Stimulated activated naive B cell treated with anti-CD40 and anti-IgM and Interleukin-4, amounts not matched to agents 10 μg/mL and 1 μg/mL and 100 μg/mL, for 72 hours (primary cell): ENCODE results near the gene GIMAP5.

ENCODE experiments used
- ATAC-seq, 2 donors: fragments of 150-1000 bp; cut with Tn5 transposase; replicated peaks; 2 replicates each; pipeline ENCODE4 v1.10.0; 2021; ENCODE audit warnings: moderate library complexity in 1 of 2
- DNase-seq: peaks from one replicate; pipeline ENCODE4 v3.0.0; 2021
- H3K27ac Mint-ChIP-seq: one replicate; pipeline ENCODE4 v1.8.0; 2022; ENCODE audit warnings: mild to moderate bottlenecking, mixed read lengths
- H3K27me3 Mint-ChIP-seq, 2 donors: one replicate each; pipeline ENCODE4 v1.8.0; 2022; ENCODE audit warnings: mixed read lengths in 2 of 2
- H3K36me3 Mint-ChIP-seq, 2 donors: one replicate each; pipeline ENCODE4 v1.8.0; 2022; ENCODE audit warnings: mixed read lengths in 2 of 2, mild to moderate bottlenecking in 1 of 2
- H3K4me1 Mint-ChIP-seq, 2 donors: one replicate each; pipeline ENCODE4 v1.8.0; 2022; ENCODE audit warnings: mixed read lengths in 2 of 2, mild to moderate bottlenecking in 1 of 2
- H3K4me3 Mint-ChIP-seq, 2 donors: one replicate each; pipeline ENCODE4 v1.8.0; 2022; ENCODE audit warnings: mild to moderate bottlenecking in 2 of 2, mixed read lengths in 2 of 2, moderate library complexity in 1 of 2
- H3K9me3 Mint-ChIP-seq, 2 donors: one replicate each; pipeline ENCODE4 v1.8.0; 2022; ENCODE audit warnings: mixed read lengths in 2 of 2, mild to moderate bottlenecking in 1 of 2

Gene GIMAP5

GRCh38 chr7:150723467-150723866, 13.8 kb upstream of the GIMAP5 start:
- no peak for DNase-seq
- H3K27me3 Mint-ChIP-seq: peaks cover 0 to 4% of the 10 kb centered on the region in 2 donors
- peaks cover 0 to 5% of the 10 kb centered on the region in 2 donors for H3K36me3 Mint-ChIP-seq
- no peak overlapping the region for H3K4me3 Mint-ChIP-seq
- peaks cover 15 to 16% of the 10 kb centered on the region in 2 donors for H3K9me3 Mint-ChIP-seq
- ATAC-seq: no peak
- H3K27ac Mint-ChIP-seq: no peak overlapping the region
- no peaks in the 10 kb centered on the region for H3K4me1 Mint-ChIP-seq

DNA sequence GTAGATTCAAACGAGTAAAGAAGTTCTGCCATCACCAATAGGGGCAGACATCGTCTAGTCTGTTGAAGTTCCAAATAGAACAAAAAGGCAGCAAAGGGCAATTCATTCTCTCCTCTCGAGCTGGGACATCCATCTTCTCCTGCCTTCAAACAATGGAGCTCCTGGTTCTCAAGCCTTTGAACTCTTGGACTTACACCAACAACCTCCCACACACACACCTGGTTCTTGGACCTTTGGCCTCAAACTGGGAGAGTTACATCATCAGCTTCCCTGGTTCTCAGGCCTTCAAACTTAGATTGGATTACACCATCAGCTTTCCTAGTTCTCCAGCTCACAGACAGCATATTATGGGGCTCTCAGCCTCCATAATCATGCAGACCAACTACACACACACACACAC, 9.8 kb upstream of the GIMAP5 start:
- H3K27ac Mint-ChIP-seq: no peak overlapping the region
- ATAC-seq (no peak), DNase-seq (no peak)
- H3K4me1 Mint-ChIP-seq: no peaks in the 10 kb centered on the region
- H3K9me3 Mint-ChIP-seq: peaks cover 18 to 20% of the 10 kb centered on the region in 2 donors
- no peak overlapping the region for H3K4me3 Mint-ChIP-seq
- peaks cover 0 to 4% of the 10 kb centered on the region in 2 donors for H3K27me3 Mint-ChIP-seq
- peaks cover 0 to 5% of the 10 kb centered on the region in 2 donors for H3K36me3 Mint-ChIP-seq

GRCh38 chr7:150728011-150728410, 9.2 kb upstream of the GIMAP5 start:
- H3K27me3 Mint-ChIP-seq: peaks cover 0 to 4% of the 10 kb centered on the region in 2 donors
- no peak overlapping the region for H3K27ac Mint-ChIP-seq
- peaks cover 0 to 5% of the 10 kb centered on the region in 2 donors for H3K36me3 Mint-ChIP-seq
- ATAC-seq (no peak), DNase-seq (no peak)
- no peak overlapping the region for H3K4me3 Mint-ChIP-seq
- no peaks in the 10 kb centered on the region for H3K4me1 Mint-ChIP-seq
- H3K9me3 Mint-ChIP-seq: peaks cover 18 to 20% of the 10 kb centered on the region in 2 donors

DNA sequence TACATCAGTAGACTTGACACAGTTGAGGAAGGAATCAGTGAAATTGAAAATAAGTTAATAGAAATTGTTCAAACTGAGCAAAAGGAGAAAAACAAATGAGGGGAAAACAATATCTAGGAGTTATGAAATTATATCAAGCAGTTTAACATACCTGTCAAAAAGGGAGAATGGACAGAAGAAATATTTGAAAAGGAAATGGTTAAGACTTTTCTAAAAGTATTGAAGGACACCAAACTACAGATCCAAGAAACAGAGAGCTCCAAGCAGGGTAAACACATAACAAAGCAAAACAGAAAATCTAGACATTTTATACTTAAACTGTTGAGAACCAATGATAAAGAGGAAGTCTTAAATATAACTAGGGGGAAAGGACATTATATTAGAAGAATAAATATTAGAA, 8.6 kb upstream of the GIMAP5 start:
- Mint-ChIP-seq H3K4me1 (no peaks in the 10 kb centered on the region), H3K27ac (no peak overlapping the region), H3K27me3 (peaks cover 0 to 4% of the 10 kb centered on the region in 2 donors), H3K9me3 (peaks cover 18 to 20% of the 10 kb centered on the region in 2 donors), H3K4me3 (no peak overlapping the region), H3K36me3 (peaks cover 0 to 5% of the 10 kb centered on the region in 2 donors)
- DNase-seq: no peak
- ATAC-seq: no peak

- H3K36me3 Mint-ChIP-seq: peaks cover 0 to under 1% of the 10 kb centered on the region in 2 donors
- no peak for ATAC-seq
- peaks cover 14% of the 10 kb centered on the region in 2 donors for H3K9me3 Mint-ChIP-seq
- no peak for DNase-seq
- H3K4me1 Mint-ChIP-seq: peaks cover 0 to under 1% of the 10 kb centered on the region in 2 donors
- peaks cover 0 to 6% of the 10 kb centered on the region in 2 donors for H3K27me3 Mint-ChIP-seq
- H3K27ac Mint-ChIP-seq: no peak overlapping the region
- no peak overlapping the region for H3K4me3 Mint-ChIP-seq
Observed at GRCh38 chr7:150731916-150732315, 5.3 kb upstream of the GIMAP5 start.

- Mint-ChIP-seq H3K4me3 (no peak overlapping the region), H3K36me3 (no peaks in the 10 kb centered on the region), H3K4me1 (peaks cover 4 to 11% of the 10 kb centered on the region in 2 donors), H3K27ac (no peak overlapping the region), H3K9me3 (peaks cover 7 to 8% of the 10 kb centered on the region in 2 donors), H3K27me3 (peaks cover 0 to 10% of the 10 kb centered on the region in 2 donors)
- ATAC-seq (no peak), DNase-seq (no peak)
Observed at GRCh38 chr7:150732786-150733481, 4.3 kb upstream of the GIMAP5 start.

DNA sequence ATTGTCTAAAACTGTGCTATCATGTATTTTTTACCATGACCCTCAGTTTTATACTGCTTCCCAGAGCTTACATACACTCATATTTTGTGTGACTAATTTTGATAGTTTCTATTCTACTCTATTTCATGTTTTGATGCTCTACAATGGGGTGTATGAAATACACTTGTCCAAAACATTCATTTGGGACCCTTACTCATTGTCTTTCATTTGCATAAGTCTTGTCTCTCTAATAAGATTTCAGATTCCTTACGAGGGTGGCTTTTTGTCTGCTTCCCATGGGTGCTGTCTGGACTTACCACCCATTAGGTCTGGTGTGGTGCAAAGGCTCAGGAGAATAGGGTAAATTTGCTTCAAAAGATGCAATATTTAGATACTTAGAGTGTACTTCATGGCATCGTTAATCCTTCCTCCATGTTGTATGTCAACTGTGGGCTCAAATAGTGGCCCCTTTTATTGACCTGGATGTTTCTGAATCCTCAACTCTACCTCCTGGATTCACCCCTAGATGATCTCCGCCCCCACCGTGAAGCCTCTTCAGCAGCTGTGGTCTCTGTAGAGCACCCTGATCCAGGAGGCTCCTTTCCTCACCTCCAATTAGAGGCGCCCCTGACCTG, 3.6 kb upstream of the GIMAP5 start:
- Mint-ChIP-seq H3K4me3 (no peak overlapping the region), H3K27me3 (peaks cover 6 to 15% of the 10 kb centered on the region in 2 donors), H3K4me1 (peaks cover 4 to 16% of the 10 kb centered on the region in 2 donors), H3K9me3 (peaks cover 3 to 4% of the 10 kb centered on the region in 2 donors), H3K36me3 (no peaks in the 10 kb centered on the region), H3K27ac (no peak overlapping the region)
- no peak for ATAC-seq
- no peak for DNase-seq

DNA sequence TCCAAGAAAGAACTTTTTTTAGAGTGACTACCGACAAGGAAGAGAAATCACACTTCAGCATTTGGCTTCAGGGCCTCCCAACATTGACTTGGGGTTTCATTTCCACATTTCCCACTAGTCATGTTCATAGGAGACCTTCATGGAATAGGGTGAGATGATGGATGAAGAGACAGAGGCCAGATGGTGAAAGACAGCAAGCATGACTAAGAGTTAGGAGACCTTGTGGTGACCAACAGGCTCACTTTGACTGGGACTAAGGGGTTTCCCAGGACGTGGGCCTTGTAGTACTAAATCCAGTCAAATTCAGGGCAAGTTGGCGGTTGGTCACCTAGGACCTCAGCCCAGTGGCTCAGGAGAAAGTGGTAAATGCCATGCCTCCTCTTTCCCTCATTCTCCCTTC, 3.0 kb upstream of the GIMAP5 start:
- H3K4me1 Mint-ChIP-seq: peaks cover 4 to 16% of the 10 kb centered on the region in 2 donors
- H3K27me3 Mint-ChIP-seq: peaks cover 10 to 18% of the 10 kb centered on the region in 2 donors
- no peak for DNase-seq
- H3K27ac Mint-ChIP-seq: no peak overlapping the region
- no peaks in the 10 kb centered on the region for H3K36me3 Mint-ChIP-seq
- H3K9me3 Mint-ChIP-seq: peaks cover 0 to 3% of the 10 kb centered on the region in 2 donors
- peak in 1 of 2 donors; percentile 28 for ATAC-seq
- H3K4me3 Mint-ChIP-seq: no peak overlapping the region

DNA sequence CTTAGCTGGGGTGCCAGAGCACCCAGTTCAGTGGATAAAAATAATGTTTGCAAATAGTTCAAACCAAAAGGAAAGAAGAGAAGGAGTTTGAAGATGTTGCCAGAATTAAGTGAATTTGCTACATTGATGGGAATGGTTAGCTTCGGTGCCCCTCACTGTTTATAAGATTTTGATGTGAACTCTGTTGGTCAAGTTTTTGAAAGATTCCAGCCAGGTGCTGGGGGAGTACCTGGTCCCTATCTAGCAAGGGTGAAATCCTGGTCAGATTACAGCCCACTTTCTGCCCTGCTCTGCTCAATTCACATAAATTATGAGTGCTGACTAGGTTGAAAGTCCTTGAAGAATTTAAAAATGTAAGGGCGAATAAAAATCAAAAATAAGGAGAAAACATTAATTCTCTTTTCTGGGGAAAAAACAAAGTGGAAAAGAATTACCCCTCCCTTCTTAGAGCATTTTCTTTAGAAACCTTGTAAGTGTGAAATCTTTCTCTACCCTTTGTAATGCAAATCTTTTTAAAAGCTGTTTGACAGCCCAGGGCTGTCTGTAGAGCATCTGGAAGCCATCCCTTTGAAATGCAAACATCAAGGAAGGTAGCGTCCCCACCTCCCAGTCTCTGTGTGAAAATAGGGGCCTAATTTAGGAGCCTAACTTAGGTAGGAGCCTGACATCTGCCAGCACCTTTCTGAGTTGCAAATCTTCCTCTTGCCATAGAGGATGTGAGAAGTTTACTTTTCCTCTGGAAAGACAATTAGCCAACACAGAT, 1.4 kb upstream of the GIMAP5 start:
- Mint-ChIP-seq H3K27me3 (peaks cover 14 to 22% of the 10 kb centered on the region in 2 donors), H3K9me3 (peaks cover 4% of the 10 kb centered on the region in 2 donors), H3K4me3 (no peak overlapping the region), H3K36me3 (no peaks in the 10 kb centered on the region), H3K4me1 (peaks cover 4 to 16% of the 10 kb centered on the region in 2 donors), H3K27ac (no peak overlapping the region)
- ATAC-seq (no peak), DNase-seq (no peak)

- peak overlapping the region; percentile 73 to 74 for H3K4me3 Mint-ChIP-seq
- H3K9me3 Mint-ChIP-seq: peaks cover 4% of the 10 kb centered on the region in 2 donors
- DNase-seq (no peak), ATAC-seq (peak; percentile 4 to 16)
- H3K27ac Mint-ChIP-seq: no peak overlapping the region
- H3K27me3 Mint-ChIP-seq: peaks cover 14 to 22% of the 10 kb centered on the region in 2 donors
- no peaks in the 10 kb centered on the region for H3K36me3 Mint-ChIP-seq
- peaks cover 4 to 16% of the 10 kb centered on the region in 2 donors for H3K4me1 Mint-ChIP-seq
Observed at GRCh38 chr7:150736864-150737263, 354 bp upstream of the GIMAP5 start.

DNA sequence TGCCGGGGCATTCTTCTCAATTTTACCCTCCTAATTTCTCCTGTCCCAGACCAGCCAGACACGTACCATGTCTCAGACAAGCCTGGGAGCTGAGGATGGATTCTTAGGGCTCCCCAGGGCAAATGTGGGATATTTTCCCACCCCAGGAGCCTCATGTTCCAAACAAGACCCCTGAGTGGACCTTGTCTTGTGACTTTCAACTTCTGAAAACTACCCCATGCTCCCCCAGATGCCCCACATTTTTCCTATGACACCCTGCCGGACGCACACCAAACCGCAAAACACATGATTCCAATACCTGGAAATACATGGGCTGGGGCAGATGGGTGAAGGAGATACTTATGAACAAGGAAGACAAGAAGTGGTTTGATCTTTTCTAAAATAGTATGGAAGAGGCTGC, 874 bp downstream of the GIMAP5 start:
- peaks cover 4% of the 10 kb centered on the region in 2 donors for H3K9me3 Mint-ChIP-seq
- H3K27me3 Mint-ChIP-seq: peaks cover 14 to 26% of the 10 kb centered on the region in 2 donors
- peaks cover 4 to 16% of the 10 kb centered on the region in 2 donors for H3K4me1 Mint-ChIP-seq
- ATAC-seq: no peak
- H3K4me3 Mint-ChIP-seq: peak overlapping the region; percentile 9 to 74
- no peak for DNase-seq
- H3K27ac Mint-ChIP-seq: no peak overlapping the region
- H3K36me3 Mint-ChIP-seq: no peaks in the 10 kb centered on the region

DNA sequence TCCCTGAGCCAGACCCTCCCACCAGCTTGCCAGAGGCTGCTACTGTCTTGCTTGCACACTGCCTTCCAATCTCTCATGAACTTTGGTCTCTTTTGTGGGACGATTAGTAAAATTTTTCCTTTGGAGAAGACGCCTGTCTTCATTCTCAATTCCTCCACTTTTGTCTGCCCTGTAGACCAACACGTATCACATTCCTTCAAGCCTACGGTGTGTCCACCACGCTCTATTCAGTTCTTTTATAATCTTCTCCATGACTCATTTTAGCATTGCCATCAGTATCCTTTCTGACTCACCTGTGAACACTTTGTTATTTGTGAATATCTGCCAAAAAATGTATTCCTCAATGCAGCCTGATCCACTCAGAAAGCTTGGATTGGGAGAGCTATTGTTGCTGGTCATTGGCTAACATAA, 1.4 kb downstream of the GIMAP5 start:
- Mint-ChIP-seq H3K9me3 (peaks cover 4% of the 10 kb centered on the region in 2 donors), H3K4me3 (no peak overlapping the region), H3K4me1 (peaks cover 4 to 16% of the 10 kb centered on the region in 2 donors), H3K27me3 (peaks cover 14 to 26% of the 10 kb centered on the region in 2 donors), H3K27ac (no peak overlapping the region), H3K36me3 (no peaks in the 10 kb centered on the region)
- no peak for ATAC-seq
- DNase-seq: no peak

GRCh38 chr7:150739033-150739432, 1.8 kb downstream of the GIMAP5 start:
- H3K4me1 Mint-ChIP-seq: peaks cover 4 to 16% of the 10 kb centered on the region in 2 donors
- DNase-seq (no peak), ATAC-seq (no peak)
- H3K27me3 Mint-ChIP-seq: peaks cover 14 to 26% of the 10 kb centered on the region in 2 donors
- H3K36me3 Mint-ChIP-seq: no peaks in the 10 kb centered on the region
- no peak overlapping the region for H3K4me3 Mint-ChIP-seq
- no peak overlapping the region for H3K27ac Mint-ChIP-seq
- peaks cover 4% of the 10 kb centered on the region in 2 donors for H3K9me3 Mint-ChIP-seq

DNA sequence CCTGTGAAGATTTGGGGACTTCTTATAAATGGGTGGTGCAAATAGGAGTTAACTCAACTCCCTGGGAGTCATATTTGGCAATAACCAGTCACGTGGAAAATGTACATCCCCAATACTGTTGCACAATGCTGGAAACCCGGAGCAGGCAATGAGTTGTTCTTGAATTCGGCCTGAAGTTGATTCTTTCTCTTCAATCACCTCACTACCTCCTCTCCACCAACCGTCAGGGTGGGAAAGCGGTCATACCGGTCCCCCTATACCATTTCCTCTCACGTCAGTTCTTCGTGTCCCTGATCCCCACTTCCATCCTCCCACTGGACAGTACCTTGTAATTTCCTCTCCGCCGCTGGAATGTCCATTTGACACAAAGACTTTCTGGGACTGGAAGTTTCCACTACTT, 2.8 kb downstream of the GIMAP5 start:
- no peak for DNase-seq
- H3K4me3 Mint-ChIP-seq: no peak overlapping the region
- H3K27ac Mint-ChIP-seq: no peak overlapping the region
- no peaks in the 10 kb centered on the region for H3K36me3 Mint-ChIP-seq
- ATAC-seq: no peak
- H3K27me3 Mint-ChIP-seq: peaks cover 14 to 25% of the 10 kb centered on the region in 2 donors
- H3K4me1 Mint-ChIP-seq: peaks cover 4 to 16% of the 10 kb centered on the region in 2 donors
- peaks cover 2 to 4% of the 10 kb centered on the region in 2 donors for H3K9me3 Mint-ChIP-seq
